Tibial nerve (tissue), 4 donors: Measurements from ENCODE around the gene TMEM255B.

Experiments
- CTCF ChIP-seq, 5 experiments: fragments of 200-600 bp in 3 of 5; fragments of 450-650 bp in 2 of 5; sonication (generic) in 3 of 5; IDR thresholded peaks; one replicate each; pipeline ENCODE4 v1.5.1; 2016 to 2019; ENCODE audit warnings: antibody characterized with exemption in 5 of 5, mild to moderate bottlenecking in 3 of 5, moderate library complexity in 2 of 5
- EP300 ChIP-seq, 2 donors: sonication (generic); formaldehyde crosslinking; IDR thresholded peaks; one replicate each; pipeline ENCODE4 v1.6.1; 2017; ENCODE audit warnings: antibody characterized with exemption in 2 of 2, mild to moderate bottlenecking in 1 of 2
- POLR2A ChIP-seq, 2 donors: fragments of 450-650 bp; IDR thresholded peaks; one replicate each; pipeline ENCODE4 v1.6.1; 2017; ENCODE audit warnings: antibody characterized with exemption in 2 of 2, mild to moderate bottlenecking in 2 of 2, moderate library complexity in 2 of 2

DNA sequence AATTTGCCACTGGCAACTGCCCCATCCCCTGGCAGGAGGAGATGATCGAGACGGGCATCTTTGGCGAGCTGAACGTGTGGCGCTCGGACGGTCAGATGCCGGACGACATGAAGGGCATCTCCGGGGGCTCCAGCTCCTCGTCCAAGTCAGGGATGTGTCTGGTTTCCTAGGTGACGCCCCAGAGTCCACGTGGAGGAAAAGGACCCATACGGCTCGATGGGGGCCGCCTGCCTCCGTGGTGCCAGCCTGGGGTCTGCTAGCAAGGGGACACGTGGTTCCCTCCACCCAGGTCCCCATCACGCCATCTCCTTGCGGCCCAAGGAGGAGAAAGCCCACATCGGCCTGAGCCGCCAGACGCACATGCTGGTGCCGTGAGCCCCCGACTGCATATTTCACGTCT, 23.8 kb upstream of the TMEM255B start:
- TF ChIP-seq CTCF (IDR thresholded peaks at IDR 0.05) (no peak), POLR2A (IDR thresholded peaks at IDR 0.05) (no peak), EP300 (IDR thresholded peaks at IDR 0.05) (no peak)
